PC-9 (cell line): ENCODE data around the gene ABCD3.

Experiments used
- EZH2 ChIP-seq: fragments of 200-600 bp; sonication (generic); IDR thresholded peaks from 2 replicates; pipeline ENCODE4 v1.8.0; 2017; ENCODE audit warnings: antibody characterized with exemption, low read depth
- TF ChIP-seq, protein P1 (sequence below): fragments of 200-600 bp; sonication (generic); conservative IDR thresholded peaks from 2 replicates; pipeline ENCODE4 v1.6.1; 2017; ENCODE audit warnings: mixed run types, antibody characterized with exemption, mild to moderate bottlenecking, moderate library complexity

DNA sequence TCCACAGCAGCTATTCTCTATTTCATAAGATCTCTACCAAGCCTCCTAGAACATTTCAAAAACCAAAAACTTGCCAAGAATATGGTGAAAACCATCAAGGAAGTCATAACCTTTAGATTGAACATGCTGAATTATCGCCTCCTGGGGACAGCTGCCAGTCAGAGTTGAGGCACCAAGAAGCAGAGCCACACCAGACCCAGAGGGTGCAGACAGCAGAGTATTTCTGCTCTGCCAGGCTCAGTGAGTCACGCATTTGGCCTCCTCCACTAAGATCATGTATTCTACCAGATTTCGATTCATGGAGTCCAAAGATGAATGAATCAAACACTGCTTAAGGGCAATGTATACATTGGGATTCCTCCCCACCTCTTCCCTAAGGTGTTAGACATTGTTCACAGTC, 121.3 kb downstream of the ABCD3 start:
- TF ChIP-seq, protein P1, sequence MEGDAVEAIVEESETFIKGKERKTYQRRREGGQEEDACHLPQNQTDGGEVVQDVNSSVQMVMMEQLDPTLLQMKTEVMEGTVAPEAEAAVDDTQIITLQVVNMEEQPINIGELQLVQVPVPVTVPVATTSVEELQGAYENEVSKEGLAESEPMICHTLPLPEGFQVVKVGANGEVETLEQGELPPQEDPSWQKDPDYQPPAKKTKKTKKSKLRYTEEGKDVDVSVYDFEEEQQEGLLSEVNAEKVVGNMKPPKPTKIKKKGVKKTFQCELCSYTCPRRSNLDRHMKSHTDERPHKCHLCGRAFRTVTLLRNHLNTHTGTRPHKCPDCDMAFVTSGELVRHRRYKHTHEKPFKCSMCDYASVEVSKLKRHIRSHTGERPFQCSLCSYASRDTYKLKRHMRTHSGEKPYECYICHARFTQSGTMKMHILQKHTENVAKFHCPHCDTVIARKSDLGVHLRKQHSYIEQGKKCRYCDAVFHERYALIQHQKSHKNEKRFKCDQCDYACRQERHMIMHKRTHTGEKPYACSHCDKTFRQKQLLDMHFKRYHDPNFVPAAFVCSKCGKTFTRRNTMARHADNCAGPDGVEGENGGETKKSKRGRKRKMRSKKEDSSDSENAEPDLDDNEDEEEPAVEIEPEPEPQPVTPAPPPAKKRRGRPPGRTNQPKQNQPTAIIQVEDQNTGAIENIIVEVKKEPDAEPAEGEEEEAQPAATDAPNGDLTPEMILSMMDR, result no peak
- no peak for TF ChIP-seq EZH2
